GM20431 (cell line): ENCODE measurements around the gene LY6G6C.

ENCODE experiments used
- in situ Hi-C: fragments of 300-500 bp; cut with MseI, MboI; formaldehyde crosslinking; loops from one replicate; pipeline ENCODE4 v1.15.0; 2020; ENCODE audit warnings: low sequenced_read_pairs; ENCODE audit not compliant: unreplicated experiment

Gene LY6G6C

DNA sequence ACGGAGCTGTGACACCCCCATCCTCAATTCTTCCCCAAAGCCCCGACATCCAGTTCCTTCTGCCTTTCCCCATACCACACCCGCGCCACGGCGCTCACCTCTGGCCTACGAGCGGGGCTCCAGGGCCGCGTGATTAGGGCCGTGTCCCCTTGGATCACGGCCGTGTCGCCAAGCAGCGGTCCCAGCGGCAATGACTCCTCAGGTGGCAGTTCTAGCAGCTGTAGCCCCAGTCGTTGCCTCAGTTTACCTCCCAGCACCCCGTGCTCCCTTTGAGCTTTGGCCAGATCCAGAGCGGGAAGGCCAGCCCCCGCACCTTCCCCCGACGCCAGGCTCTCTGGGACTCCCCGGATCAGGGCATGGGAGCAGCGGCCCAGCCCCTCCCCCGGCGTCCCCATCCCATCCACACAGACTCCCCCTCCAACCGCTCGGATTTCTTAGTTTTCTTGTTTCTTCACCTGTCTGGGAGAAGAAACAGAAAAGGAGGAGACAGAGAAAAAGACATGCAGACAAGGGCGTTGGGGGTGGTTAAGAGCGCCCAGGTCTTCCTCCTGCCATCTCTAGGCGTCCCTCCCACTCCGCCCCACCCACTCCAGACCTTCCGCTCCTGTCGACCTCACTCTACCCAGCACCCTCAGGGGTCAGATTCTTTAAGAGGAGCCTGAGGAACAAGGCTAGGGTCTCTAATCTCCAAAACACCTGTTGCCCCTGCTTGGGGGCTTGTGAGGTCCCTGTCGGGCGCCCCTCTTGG is 7.4 kb upstream of the LY6G6C start, which contains the start of gene DDAH2:
DDAH2 (minus strand) TSS at position 533 of the 748 bp plus-strand sequence; CDS start at position 395, 138 bp downstream.
- in situ Hi-C loops: no loop called here

GRCh38 chr6:31727717-31728671 is 6.4 kb upstream of the LY6G6C start:
- in situ Hi-C loops: no loop called here

- in situ Hi-C loops: no loop called here
Measured at GRCh38 chr6:31727034-31727716, 5.6 kb upstream of the LY6G6C start.

DNA sequence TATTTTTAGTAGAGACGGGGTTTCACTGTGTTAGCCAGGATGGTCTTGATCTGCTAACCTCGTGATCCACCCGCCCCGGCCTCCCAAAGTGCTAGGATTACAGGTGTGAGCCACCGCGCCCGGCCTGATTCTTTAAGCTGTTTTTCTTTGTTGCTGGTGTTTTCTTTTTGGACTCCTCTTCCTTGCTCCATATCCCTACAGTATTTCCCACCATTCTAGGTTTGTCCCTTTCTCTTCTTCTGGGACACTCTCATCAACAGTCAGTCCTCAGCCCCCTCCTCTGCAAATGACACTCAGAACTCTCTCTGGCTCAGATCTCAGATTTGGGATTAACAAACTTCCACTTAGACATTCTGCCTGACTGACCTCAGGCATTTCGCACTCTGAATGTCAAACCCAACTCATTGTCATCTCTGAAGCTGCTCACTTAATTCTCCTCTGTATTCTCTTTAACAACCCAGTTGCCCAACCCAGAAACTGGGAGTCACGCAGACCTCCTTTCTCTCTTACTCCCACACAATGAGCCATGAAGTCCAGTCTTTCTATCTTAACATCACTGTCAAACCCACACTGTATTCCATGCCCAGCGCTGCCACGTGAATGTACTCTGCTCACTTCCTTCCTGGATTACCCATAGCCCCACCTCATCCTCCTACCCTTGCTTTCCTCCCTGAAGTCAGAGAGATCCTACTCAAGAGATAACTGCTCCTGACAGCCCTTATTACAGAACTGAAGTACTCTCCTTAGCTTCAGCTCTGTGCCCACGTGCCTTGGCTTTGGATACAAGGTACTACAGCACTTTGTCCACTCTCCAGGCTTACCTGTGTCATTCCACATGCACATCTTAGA is 4.2 kb upstream of the LY6G6C start:
- in situ Hi-C loops: no loop called here

DNA sequence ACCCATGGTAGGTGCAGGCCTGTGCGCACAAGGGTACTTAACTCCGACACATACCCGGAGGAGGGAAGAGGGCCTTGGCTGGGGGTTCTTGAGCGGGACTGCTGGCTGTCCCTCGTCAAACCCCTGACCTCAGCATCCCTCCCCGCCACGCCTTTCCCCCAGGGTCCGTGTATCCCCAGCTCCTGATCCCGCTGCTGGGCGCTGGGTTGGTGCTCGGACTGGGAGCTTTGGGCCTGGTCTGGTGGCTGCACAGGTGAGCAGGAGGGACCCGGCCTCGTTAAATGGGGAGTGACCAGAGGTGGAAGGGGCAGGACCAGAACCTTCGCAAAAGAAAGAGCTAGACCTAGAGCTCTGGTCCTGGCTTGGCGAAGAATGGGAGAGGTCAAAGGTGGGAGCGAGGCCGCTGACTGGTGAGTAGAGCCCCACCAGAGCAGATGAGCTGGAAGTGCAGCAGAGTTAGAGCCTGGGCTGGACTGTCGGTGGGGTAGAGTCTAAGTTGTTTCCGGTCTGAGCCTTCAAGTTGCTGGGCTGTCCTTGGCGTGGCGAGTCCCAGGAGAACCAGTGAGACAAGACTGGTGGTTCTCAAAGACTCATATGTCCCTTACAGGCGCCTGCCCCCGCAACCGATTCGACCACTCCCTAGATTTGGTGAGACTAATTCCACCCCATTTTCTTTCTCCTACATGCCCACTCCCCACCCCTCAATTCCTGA is 2.6 kb upstream of the LY6G6C start:
- in situ Hi-C loops: no loop called here

GRCh38 chr6:31723245-31723979 is 1.9 kb upstream of the LY6G6C start, which contains the start of gene MPIG6B:
TSS of gene MPIG6B (plus strand) at chr6:31723373. CDS start at chr6:31723384, 11 bp downstream.
- in situ Hi-C loops: no loop called here

- in situ Hi-C loops: no loop called here
Measured at GRCh38 chr6:31722173-31722572, 627 bp upstream of the LY6G6C start.

DNA sequence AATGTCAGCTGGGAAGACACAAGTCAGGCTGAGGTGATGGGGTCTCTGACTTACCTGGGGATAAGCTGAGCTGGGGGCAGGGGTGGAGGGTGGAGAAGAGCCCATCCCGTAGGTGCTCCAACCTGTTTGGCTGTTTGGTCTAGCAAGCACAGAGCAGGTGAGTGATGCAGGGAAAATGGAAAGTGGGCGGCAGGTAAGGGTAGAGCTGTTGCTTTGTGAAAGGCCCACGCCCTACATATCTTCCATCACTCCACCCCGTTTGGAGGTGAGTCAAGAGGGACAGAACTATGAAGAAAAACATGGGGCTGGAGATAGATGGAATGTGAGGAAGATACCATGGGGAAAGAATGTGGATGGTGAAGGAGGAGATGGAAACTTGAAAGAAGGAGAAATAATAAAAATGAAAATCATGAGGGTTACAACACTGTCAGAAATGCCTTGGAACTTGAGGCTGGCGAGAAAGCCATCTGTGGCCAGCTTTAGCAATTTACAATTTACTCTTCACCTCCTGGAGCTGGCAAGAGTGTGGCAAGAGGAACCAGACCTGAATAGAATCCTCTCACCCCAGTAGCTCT is 1.3 kb downstream of the LY6G6C start:
- in situ Hi-C loops: no loop called here

DNA sequence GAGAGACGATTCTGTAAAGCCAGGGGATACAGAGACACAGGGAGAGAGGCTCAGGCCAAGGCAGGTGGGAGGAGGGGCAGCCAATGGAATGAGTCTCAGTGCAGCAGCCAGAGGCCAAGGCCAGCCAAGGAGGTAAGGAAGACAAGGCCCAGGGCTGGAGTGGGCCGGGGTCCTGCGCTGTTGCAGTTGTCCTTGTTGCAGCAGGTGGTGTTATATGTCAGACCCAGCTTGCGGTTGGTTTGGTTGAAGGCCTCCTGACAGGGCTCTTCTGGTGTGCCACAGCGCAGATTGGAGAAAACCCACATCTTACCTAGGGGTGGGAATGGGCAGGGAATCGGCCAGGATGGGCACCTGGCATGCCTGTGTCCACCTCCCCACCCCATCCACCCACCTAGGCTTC is 2.5 kb downstream of the LY6G6C start:
- in situ Hi-C loops: no loop called here

DNA sequence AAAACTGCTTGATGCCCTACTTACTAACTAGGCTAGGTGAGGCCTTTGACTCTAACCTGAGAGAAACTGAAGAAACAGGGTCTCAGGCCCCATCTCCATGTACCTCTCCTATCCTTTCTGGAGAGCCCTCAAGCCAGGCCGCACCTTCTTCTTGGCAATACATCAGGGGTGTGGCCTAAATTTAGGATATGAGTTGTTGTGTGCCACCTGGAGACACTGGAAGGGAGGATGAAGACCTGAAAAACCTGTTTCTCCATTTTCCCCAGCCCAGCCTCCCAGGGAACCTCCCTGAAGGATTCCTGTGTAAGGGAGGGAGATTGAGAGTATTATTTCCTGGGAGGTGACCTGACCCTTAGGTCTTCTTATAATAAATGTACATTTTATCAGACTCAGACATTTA is 3.3 kb downstream of the LY6G6C start:
- in situ Hi-C loops: no loop called here

- in situ Hi-C loops: no loop called here
Measured at GRCh38 chr6:31717499-31718222, 3.9 kb downstream of the LY6G6C start.

DNA sequence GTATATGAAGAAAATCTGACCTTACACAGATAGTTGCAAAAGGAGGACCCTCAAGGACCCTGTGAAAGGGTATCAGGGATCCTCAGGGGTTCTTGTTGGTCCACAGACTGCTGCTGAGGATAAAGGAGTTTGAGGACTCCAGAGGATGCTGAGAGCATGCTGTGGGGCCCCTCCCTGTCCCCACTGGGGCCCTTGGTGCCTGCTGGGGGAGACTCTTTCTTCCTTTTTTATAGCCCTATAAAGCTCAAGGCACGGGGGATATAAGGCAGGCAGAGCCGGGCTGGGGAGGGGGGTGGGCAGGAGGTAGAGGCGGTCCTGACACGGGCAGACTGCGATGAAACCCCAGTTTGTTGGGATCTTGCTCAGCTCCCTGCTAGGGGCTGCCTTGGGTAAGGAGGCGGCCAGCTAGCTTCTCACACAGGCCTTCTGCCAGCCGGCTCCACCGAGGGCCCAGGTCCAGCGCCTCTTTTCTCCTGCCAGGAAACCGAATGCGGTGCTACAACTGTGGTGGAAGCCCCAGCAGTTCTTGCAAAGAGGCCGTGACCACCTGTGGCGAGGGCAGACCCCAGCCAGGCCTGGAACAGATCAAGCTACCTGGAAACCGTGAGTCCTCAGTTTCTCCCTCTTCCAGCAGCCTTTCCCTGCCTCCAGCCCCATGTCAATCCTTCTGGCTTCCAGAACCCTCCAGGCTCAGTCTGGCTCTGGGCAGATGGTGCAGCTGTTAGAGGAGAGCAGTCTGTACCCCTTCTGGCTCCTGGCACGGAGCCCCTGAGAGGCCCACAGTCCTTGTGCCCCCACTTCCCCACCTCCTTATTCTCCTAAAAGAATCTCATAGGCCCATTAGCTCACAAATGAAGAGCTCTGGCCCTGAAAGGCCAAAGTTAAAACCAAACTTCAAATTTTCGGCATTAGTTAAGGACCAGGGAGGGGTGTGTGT is 6.3 kb downstream of the LY6G6C start, which contains the start of gene LY6G6D:
LY6G6D (plus strand) TSS at position 327 of the 937 bp plus-strand sequence; CDS start at position 335, 8 bp downstream.
- in situ Hi-C loops: no loop called here

DNA sequence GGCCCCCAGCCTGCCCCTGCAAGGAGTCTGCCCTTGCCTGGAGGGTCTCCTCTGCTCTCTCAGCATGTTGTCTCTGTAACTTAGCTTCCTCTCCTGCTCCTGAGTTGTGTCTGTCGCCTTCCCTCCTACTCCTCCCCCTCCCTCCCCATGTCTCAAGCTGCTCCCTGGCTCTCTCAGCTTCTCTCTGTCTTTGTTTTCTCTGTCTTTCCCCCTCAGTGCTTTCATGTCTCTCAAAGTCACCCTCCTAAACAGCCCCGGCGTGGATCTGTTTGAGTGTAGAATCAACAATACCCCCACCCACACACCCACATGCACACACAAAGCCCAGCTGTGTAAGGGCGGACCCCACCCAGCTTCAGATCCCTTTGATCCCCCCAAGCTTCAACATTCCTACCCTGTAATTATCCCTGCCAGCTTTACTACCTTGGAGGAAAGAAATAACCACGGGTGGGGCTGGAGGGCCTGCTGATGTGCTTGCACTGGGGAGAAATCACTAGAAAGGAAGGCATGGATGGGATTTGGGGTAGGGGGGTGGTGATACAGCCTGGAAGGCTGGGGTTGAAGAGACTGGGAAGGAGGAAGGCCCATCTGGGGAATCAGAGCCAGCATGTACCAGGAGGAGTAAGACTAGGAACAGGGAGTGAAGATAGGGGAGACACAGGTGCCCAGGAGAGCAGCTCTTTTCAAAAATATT is 7.4 kb downstream of the LY6G6C start:
- in situ Hi-C loops: no loop called here

GRCh38 chr6:31713465-31713864 is 8.1 kb downstream of the LY6G6C start:
- in situ Hi-C loops: no loop called here

GRCh38 chr6:31712296-31712695 is 9.2 kb downstream of the LY6G6C start:
- in situ Hi-C loops: no loop called here
